PC-9 (cell line): ENCODE data around the gene ZP1. TPM values are rescaled to one million over a fixed set of nuclear protein-coding genes. Genes with fewer than 3 reads are reported as not detected.

Experiments
- BruUV-seq: library from RNA; stranded (reverse); fragments of 400-500 nt; replicated peaks from 2 replicates; lab custom pipeline; 2021; lab: Mats Ljungman, UMichigan
- CTCF ChIA-PET: fragments of 300-600 bp; sonication (Branson Sonifier 250); formaldehyde crosslinking; loops from one replicate; lab custom pipeline; 2022; ENCODE audit warnings: antibody characterized with exemption; lab: Charles Lee
- POLR2A ChIA-PET: fragments of 300-600 bp; sonication (Branson Sonifier 250); formaldehyde crosslinking; loops from one replicate; lab custom pipeline; 2022; ENCODE audit warnings: antibody characterized with exemption; ENCODE audit not compliant: unreplicated experiment; lab: Charles Lee
- DNase-seq, 2 experiments: peaks; one replicate each; pipeline versions ENCODE4 v3.0.0 to v3.0.0-alpha.2; 2015 to 2022; ENCODE audit warnings: mixed read lengths in 1 of 2
- H2AFZ ChIP-seq: fragments of 200-600 bp; sonication (generic); 2 replicates; pipeline ENCODE4 v1.8.1; 2017; ENCODE audit warnings: antibody characterized with exemption
- H3F3A ChIP-seq: fragments of 200-600 bp; sonication (generic); 2 replicates; pipeline ENCODE4 v1.8.1; 2017; ENCODE audit warnings: antibody characterized with exemption, mild to moderate bottlenecking, low read depth; ENCODE audit not compliant: insufficient read depth
- H3K27ac ChIP-seq: fragments of 200-600 bp; sonication (generic); 2 replicates; pipeline ENCODE4 v1.6.1; 2016; ENCODE audit warnings: mixed run types
- H3K27me3 ChIP-seq: fragments of 200-600 bp; sonication (generic); 2 replicates; pipeline ENCODE4 v1.6.1; 2016; ENCODE audit warnings: low read depth, mixed run types; ENCODE audit not compliant: insufficient read depth
- H3K36me3 ChIP-seq: fragments of 200-600 bp; sonication (generic); 2 replicates; pipeline ENCODE4 v1.6.1; 2016; ENCODE audit warnings: low read depth, mixed run types
- H3K4me1 ChIP-seq: fragments of 200-600 bp; sonication (generic); replicated peaks from 2 replicates; pipeline ENCODE4 v1.6.1; 2016; ENCODE audit warnings: mixed run types; ENCODE audit not compliant: insufficient read depth
- H3K4me2 ChIP-seq: fragments of 200-600 bp; sonication (generic); 2 replicates; pipeline ENCODE4 v1.6.1; 2017; ENCODE audit warnings: mixed run types
- H3K4me3 ChIP-seq: fragments of 200-600 bp; sonication (generic); 2 replicates; pipeline ENCODE4 v1.6.1; 2016; ENCODE audit warnings: mixed run types
- H3K79me2 ChIP-seq: fragments of 200-600 bp; sonication (generic); 2 replicates; pipeline ENCODE4 v1.6.1; 2017; ENCODE audit warnings: low read depth, mixed run types
- H3K9me2 ChIP-seq: fragments of 200-600 bp; sonication (generic); 2 replicates; pipeline ENCODE4 v1.8.1; 2017; ENCODE audit warnings: mild to moderate bottlenecking; ENCODE audit not compliant: insufficient read depth
- H3K9me3 ChIP-seq: fragments of 200-600 bp; sonication (generic); 2 replicates; pipeline ENCODE4 v1.8.1; 2016; ENCODE audit warnings: low read depth; ENCODE audit not compliant: insufficient read depth
- H4K20me1 ChIP-seq: fragments of 200-600 bp; sonication (generic); 2 replicates; pipeline ENCODE4 v1.8.1; 2017; ENCODE audit not compliant: insufficient read depth
- CTCF ChIP-seq: fragments of 200-600 bp; sonication (generic); conservative IDR thresholded peaks from 2 replicates; pipeline ENCODE4 v1.6.1; 2017; ENCODE audit warnings: mixed run types, antibody characterized with exemption, mild to moderate bottlenecking, moderate library complexity
- EZH2 ChIP-seq: fragments of 200-600 bp; sonication (generic); IDR thresholded peaks from 2 replicates; pipeline ENCODE4 v1.8.0; 2017; ENCODE audit warnings: antibody characterized with exemption, low read depth
- intact Hi-C: fragments of 100-400 bp; cut with micrococcal nuclease; formaldehyde crosslinking; loops from one replicate; pipeline ENCODE4 v1.10.0; 2022; ENCODE audit not compliant: unreplicated experiment
- total RNA-seq: library from RNA; stranded (reverse); gene quantifications from 2 replicates; pipeline ENCODE4 v1.2.3, GENCODE V29; 2021

Gene ZP1
- total RNA-seq, 1 experiment from 2014 or later, result not detected

- Histone ChIP-seq H4K20me1 (0 out of 2 replicates have a peak, but pooled peaks cover 4% of the 10 kb centered on the region), H3K9me3 (no peaks in the 10 kb centered on the region), H3K27me3 (no peaks in the 10 kb centered on the region), H3K27ac (no peak overlapping the region), H3K4me1 (peaks cover 23% of the 10 kb centered on the region), H3K4me3 (no peak overlapping the region), H3K79me2 (peaks cover 26% of the 10 kb centered on the region), H2AFZ (no peak overlapping the region), H3K4me2 (no peak overlapping the region), H3F3A (peaks cover 12% of the 10 kb centered on the region; the same call in 1 of the 2 replicates), H3K9me2 (no peaks in the 10 kb centered on the region), H3K36me3 (0 out of 2 replicates have a peak, but pooled peaks cover 19% of the 10 kb centered on the region)
- no peak for DNase-seq
- intact Hi-C loops, result loop anchor here (10.0 kb wide), 1 partner anchor 943 kb away; no protein-coding TSS in a partner anchor
- POLR2A ChIA-PET, result no interaction called here
- no TSS peak for BruUV-seq
- TF ChIP-seq EZH2 (no peak), CTCF (no peak)
- CTCF ChIA-PET, result interaction anchor here (0.5 kb wide), 1 partner anchor 10 kb away, joined by 3 read pairs; no protein-coding TSS in a partner anchor
Measured at GRCh38 chr11:60921777-60922335, 54.5 kb downstream of the ZP1 start.

DNA sequence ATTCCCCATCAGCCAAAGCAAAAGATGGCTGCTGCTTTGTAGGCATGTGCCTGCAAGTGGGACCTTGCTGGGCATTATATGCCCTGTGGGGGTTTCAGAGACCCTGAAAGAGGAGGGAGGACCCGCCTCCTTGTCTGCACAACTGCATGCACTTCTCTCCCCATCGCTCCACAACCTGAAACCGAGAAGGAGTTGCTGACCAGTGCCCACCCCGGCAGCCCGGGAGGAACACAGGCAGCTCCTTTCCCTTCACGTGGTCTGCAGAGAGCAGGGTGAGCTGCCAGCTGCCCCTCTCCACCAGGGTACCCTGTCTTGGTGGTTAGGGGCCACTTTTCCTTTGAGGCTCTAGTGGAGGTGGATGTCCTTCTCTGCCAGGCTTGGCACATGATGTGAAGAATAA is 55.6 kb downstream of the ZP1 start:
- TF ChIP-seq EZH2 (no peak), CTCF (no peak)
- BruUV-seq, result TSS peak; percentile 4
- H3K9me3 ChIP-seq, result no peaks in the 10 kb centered on the region
- H3K36me3 ChIP-seq, result 0 out of 2 replicates have a peak, but pooled peaks cover 19% of the 10 kb centered on the region
- no peak overlapping the region for H3K27ac ChIP-seq
- ChIA-PET POLR2A (no interaction called here), CTCF (no interaction called here)
- H3K27me3 ChIP-seq, result no peaks in the 10 kb centered on the region
- H4K20me1 ChIP-seq, result 0 out of 2 replicates have a peak, but pooled peaks cover 4% of the 10 kb centered on the region
- H3F3A ChIP-seq, result peaks cover 12% of the 10 kb centered on the region; the same call in 1 of the 2 replicates
- H3K79me2 ChIP-seq, result peaks cover 16% of the 10 kb centered on the region
- H3K9me2 ChIP-seq, result no peaks in the 10 kb centered on the region
- no peak overlapping the region for H3K4me2 ChIP-seq
- no peak overlapping the region for H2AFZ ChIP-seq
- DNase-seq, result no peak
- intact Hi-C loops, result loop anchor here (10.0 kb wide), 1 partner anchor 942 kb away; no protein-coding TSS in a partner anchor
- peaks cover 18% of the 10 kb centered on the region for H3K4me1 ChIP-seq
- no peak overlapping the region for H3K4me3 ChIP-seq

DNA sequence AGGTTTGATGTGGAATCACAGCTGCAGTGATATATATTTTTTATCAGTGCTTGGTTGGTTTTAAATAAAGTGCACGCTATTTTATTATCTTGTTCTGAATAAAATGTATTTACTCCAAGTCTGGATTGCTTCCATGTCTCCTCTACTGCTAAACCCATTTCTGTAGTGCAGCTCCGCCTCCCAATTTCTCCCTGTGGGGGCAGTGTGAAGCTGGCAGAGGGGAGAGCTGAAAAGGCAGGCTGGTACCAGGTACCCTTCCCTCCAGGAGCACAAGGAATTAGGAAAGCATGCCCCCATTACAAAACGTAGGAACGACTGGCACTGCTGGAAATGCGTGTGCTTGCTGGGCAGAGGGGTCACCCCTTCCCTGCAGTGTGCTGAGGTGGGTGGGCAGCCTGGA is 56.0 kb downstream of the ZP1 start:
- POLR2A ChIA-PET, result no interaction called here
- H3K4me3 ChIP-seq, result no peak overlapping the region
- no TSS peak for BruUV-seq

More for the DNA sequence above, 56.0 kb downstream of the ZP1 start:
- H3K36me3 ChIP-seq, result 0 out of 2 replicates have a peak, but pooled peaks cover 19% of the 10 kb centered on the region
- 0 out of 2 replicates have a peak, but pooled peaks cover 4% of the 10 kb centered on the region for H4K20me1 ChIP-seq
- intact Hi-C loops, result loop anchor here (10.0 kb wide), 1 partner anchor 941 kb away; no protein-coding TSS in a partner anchor
- H3F3A ChIP-seq, result peaks cover 12% of the 10 kb centered on the region; the same call in 1 of the 2 replicates
- H3K4me1 ChIP-seq, result peaks cover 18% of the 10 kb centered on the region
- no peak overlapping the region for H2AFZ ChIP-seq
- H3K4me2 ChIP-seq, result peak overlapping the region; percentile 91
- H3K9me2 ChIP-seq, result no peaks in the 10 kb centered on the region
- peaks cover 12% of the 10 kb centered on the region for H3K79me2 ChIP-seq
- no peak for DNase-seq
- CTCF ChIA-PET, result interaction anchor here (0.6 kb wide), 1 partner anchor 23 kb away, joined by 3 read pairs; no protein-coding TSS in a partner anchor
- no peak overlapping the region for H3K27ac ChIP-seq
- TF ChIP-seq CTCF (no peak), EZH2 (no peak)
- H3K9me3 ChIP-seq, result no peaks in the 10 kb centered on the region
- H3K27me3 ChIP-seq, result no peaks in the 10 kb centered on the region
